ENCODE data around the gene RAD51B.

DNA sequence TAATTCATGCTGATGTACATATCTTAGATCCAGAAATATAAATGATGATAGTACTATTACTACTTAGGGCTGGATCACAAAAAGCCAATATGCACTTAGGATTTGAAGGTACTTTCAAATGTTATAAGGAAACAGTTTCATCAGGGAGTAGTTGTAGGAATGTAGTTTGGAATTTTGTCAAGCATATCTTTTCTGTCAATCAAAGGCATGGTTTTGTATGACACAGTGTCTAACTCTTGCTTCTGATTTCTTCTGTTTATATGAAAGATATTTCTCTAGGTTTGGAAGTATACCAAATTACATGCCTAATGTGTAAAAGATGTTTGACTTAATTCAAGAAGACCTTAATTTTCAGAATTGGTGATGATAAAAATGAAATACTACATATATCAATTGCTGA, 135.7 kb downstream of the RAD51B start:
- TF ChIP-seq, protein P1, sequence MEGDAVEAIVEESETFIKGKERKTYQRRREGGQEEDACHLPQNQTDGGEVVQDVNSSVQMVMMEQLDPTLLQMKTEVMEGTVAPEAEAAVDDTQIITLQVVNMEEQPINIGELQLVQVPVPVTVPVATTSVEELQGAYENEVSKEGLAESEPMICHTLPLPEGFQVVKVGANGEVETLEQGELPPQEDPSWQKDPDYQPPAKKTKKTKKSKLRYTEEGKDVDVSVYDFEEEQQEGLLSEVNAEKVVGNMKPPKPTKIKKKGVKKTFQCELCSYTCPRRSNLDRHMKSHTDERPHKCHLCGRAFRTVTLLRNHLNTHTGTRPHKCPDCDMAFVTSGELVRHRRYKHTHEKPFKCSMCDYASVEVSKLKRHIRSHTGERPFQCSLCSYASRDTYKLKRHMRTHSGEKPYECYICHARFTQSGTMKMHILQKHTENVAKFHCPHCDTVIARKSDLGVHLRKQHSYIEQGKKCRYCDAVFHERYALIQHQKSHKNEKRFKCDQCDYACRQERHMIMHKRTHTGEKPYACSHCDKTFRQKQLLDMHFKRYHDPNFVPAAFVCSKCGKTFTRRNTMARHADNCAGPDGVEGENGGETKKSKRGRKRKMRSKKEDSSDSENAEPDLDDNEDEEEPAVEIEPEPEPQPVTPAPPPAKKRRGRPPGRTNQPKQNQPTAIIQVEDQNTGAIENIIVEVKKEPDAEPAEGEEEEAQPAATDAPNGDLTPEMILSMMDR (IDR thresholded peaks at IDR 0.05 in 2 of 3, conservative IDR thresholded peaks at IDR 0.05 in 1 of 3; ENCODE audit: insufficient read depth in 2 of 3, low read depth in 1 of 3, low read length in 3 of 3) = no peak
- no peak for TF ChIP-seq EP300 (IDR thresholded peaks at IDR 0.05; ENCODE audit: low read length)
- TF ChIP-seq, protein P2, sequence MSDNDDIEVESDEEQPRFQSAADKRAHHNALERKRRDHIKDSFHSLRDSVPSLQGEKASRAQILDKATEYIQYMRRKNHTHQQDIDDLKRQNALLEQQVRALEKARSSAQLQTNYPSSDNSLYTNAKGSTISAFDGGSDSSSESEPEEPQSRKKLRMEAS (CRISPR knock-in tag; IDR thresholded peaks at IDR 0.05) = no peak
- TF ChIP-seq E2F4 (CRISPR knock-in tag; IDR thresholded peaks at IDR 0.05; ENCODE audit: low read depth) = no peak
- TF ChIP-seq SP1 (CRISPR knock-in tag; IDR thresholded peaks at IDR 0.05) = no peak

Measured in K562 (cell line).